Lower leg skin (tissue), 3 donors: ENCODE measurements around the gene XK.

Experiments
- POLR2A ChIP-seq, 2 donors: fragments of 450-650 bp; IDR thresholded peaks; one replicate each; pipeline ENCODE4 v1.6.1; 2016 to 2017; ENCODE audit warnings: antibody characterized with exemption in 2 of 2, mild to moderate bottlenecking in 1 of 2, moderate library complexity in 1 of 2
- TF ChIP-seq, protein P1 (sequence below), 3 donors: fragments of 450-650 bp; IDR thresholded peaks; one replicate each; pipeline ENCODE4 v1.5.1; 2016; ENCODE audit warnings: antibody characterized with exemption in 3 of 3, mild to moderate bottlenecking in 3 of 3, moderate library complexity in 2 of 3

DNA sequence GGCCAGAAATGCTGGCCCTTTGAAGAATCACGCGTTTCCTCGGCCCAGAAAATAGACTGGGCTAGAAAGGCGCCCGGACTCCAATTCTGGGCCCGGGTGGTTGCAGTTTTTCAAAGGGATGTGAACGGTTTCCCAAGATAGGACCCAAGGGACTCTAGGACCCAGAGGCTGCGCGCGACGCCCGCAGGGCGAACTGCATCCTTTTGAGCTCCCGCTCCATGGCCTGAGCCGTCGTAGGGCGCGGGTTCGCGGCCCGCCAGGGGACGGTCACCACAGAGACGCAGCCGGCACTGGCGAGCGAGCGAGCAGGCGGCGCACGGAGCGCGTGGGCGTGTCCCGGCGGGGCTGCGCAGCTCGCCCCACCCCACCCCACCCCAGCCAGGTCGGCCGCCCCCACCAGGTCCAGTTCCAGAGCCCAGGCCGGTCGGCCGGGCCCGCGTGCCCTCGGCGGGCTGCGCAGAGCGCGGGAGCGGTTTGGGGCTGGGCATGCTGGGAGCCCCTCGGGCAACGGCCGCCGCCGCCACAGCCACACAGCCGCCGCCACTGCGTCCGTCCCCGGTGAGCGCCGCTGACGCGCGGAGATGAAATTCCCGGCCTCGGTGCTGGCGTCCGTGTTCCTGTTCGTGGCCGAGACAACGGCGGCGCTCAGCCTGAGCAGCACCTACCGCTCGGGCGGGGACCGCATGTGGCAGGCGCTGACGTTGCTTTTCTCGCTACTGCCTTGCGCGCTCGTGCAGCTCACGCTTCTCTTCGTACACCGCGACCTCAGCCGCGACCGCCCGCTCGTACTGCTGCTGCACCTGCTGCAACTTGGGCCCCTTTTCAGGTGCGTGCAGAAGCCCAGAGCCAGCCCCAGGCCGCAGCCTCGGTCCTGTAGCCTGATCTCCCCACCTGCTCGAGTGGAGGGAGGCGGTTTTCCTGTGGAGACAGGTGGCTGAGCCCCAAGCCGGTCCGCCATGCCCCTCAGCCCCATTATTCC is at the start of gene XK:
- TF ChIP-seq, protein P1, sequence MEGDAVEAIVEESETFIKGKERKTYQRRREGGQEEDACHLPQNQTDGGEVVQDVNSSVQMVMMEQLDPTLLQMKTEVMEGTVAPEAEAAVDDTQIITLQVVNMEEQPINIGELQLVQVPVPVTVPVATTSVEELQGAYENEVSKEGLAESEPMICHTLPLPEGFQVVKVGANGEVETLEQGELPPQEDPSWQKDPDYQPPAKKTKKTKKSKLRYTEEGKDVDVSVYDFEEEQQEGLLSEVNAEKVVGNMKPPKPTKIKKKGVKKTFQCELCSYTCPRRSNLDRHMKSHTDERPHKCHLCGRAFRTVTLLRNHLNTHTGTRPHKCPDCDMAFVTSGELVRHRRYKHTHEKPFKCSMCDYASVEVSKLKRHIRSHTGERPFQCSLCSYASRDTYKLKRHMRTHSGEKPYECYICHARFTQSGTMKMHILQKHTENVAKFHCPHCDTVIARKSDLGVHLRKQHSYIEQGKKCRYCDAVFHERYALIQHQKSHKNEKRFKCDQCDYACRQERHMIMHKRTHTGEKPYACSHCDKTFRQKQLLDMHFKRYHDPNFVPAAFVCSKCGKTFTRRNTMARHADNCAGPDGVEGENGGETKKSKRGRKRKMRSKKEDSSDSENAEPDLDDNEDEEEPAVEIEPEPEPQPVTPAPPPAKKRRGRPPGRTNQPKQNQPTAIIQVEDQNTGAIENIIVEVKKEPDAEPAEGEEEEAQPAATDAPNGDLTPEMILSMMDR (IDR thresholded peaks at IDR 0.05), result no peak
- TF ChIP-seq POLR2A (IDR thresholded peaks at IDR 0.05), result no peak
